ENCODE measurements around the gene PSMD1.
A peak's percentile ranks its signal among the peaks of the same experiment; 100 is the strongest.

PSMD1 gene

GRCh38 chr2:231036131-231036530 lies 20.5 kb upstream of the PSMD1 start:
- DNase-seq (ENCODE audit: low read depth in 2 of 2): no peak

- no peak for DNase-seq (ENCODE audit: low read depth in 2 of 2)
These were observed 20.0 kb upstream of the PSMD1 start for GRCh38 chr2:231036578-231037106.

GRCh38 chr2:231037202-231037730 lies 19.4 kb upstream of the PSMD1 start, which contains the start of gene C2orf72:
Gene C2orf72, plus strand, starts transcription at chr2:231037523. Its CDS starts 43 bp downstream, at chr2:231037566.
- no peak for DNase-seq (ENCODE audit: low read depth in 2 of 2)

GRCh38 chr2:231037731-231038482 lies 18.8 kb upstream of the PSMD1 start:
- no peak for DNase-seq (ENCODE audit: low read depth in 2 of 2)

GRCh38 chr2:231038483-231039293 lies 18.0 kb upstream of the PSMD1 start:
- no peak for DNase-seq (ENCODE audit: low read depth in 2 of 2)

- DNase-seq (ENCODE audit: low read depth in 2 of 2): no peak
These were observed 17.4 kb upstream of the PSMD1 start for GRCh38 chr2:231039294-231039664.

GRCh38 chr2:231039821-231040364 lies 16.8 kb upstream of the PSMD1 start:
- DNase-seq (ENCODE audit: low read depth in 2 of 2): no peak

- DNase-seq (ENCODE audit: low read depth in 2 of 2): no peak
These were observed 15.5 kb upstream of the PSMD1 start for GRCh38 chr2:231041061-231041689.

GRCh38 chr2:231043796-231044195 lies 12.9 kb upstream of the PSMD1 start:
- DNase-seq (ENCODE audit: low read depth in 2 of 2): no peak

- no peak for DNase-seq (ENCODE audit: low read depth in 2 of 2)
These were observed 9.8 kb upstream of the PSMD1 start for GRCh38 chr2:231046916-231047273.

- no peak for DNase-seq (ENCODE audit: low read depth in 2 of 2)
These were observed 9.3 kb upstream of the PSMD1 start for GRCh38 chr2:231047274-231047922.

- no peak for DNase-seq (ENCODE audit: low read depth in 2 of 2)
These were observed 8.4 kb upstream of the PSMD1 start for GRCh38 chr2:231047923-231048915.

- no peak for DNase-seq (ENCODE audit: low read depth in 2 of 2)
These were observed 7.2 kb upstream of the PSMD1 start for GRCh38 chr2:231049286-231050017.

- DNase-seq (ENCODE audit: low read depth in 2 of 2): no peak
These were observed 6.4 kb upstream of the PSMD1 start for GRCh38 chr2:231050018-231050901.

GRCh38 chr2:231051116-231051515 lies 5.6 kb upstream of the PSMD1 start:
- no peak for DNase-seq (ENCODE audit: low read depth in 2 of 2)

- DNase-seq (ENCODE audit: low read depth in 2 of 2): peak; percentile 72 to 80
These were observed 3.9 kb upstream of the PSMD1 start for GRCh38 chr2:231052494-231053451.

GRCh38 chr2:231053846-231054245 lies 2.8 kb upstream of the PSMD1 start:
- no peak for DNase-seq (ENCODE audit: low read depth in 2 of 2)

Measured in stimulated activated CD4-positive, alpha-beta T cell treated with anti-CD3 and anti-CD28 coated beads, Interleukin-15, amount 100 ng/mL, for 48 hours (primary cell).